ENCODE data around the gene NHLRC1. TPM values are rescaled to one million over a fixed set of nuclear protein-coding genes. Genes with fewer than 3 reads are reported as not detected.
A peak's percentile ranks its signal among the peaks of the same experiment; 100 is the strongest.

NHLRC1 gene
- total RNA-seq: 1.0 and 1.5 TPM in 2 replicates
- long read RNA-seq, partial matches to known transcripts: 0 of 3 reads
- long read RNA-seq, other reads (novel, unspliced or antisense): 0 of 3 reads

DNA sequence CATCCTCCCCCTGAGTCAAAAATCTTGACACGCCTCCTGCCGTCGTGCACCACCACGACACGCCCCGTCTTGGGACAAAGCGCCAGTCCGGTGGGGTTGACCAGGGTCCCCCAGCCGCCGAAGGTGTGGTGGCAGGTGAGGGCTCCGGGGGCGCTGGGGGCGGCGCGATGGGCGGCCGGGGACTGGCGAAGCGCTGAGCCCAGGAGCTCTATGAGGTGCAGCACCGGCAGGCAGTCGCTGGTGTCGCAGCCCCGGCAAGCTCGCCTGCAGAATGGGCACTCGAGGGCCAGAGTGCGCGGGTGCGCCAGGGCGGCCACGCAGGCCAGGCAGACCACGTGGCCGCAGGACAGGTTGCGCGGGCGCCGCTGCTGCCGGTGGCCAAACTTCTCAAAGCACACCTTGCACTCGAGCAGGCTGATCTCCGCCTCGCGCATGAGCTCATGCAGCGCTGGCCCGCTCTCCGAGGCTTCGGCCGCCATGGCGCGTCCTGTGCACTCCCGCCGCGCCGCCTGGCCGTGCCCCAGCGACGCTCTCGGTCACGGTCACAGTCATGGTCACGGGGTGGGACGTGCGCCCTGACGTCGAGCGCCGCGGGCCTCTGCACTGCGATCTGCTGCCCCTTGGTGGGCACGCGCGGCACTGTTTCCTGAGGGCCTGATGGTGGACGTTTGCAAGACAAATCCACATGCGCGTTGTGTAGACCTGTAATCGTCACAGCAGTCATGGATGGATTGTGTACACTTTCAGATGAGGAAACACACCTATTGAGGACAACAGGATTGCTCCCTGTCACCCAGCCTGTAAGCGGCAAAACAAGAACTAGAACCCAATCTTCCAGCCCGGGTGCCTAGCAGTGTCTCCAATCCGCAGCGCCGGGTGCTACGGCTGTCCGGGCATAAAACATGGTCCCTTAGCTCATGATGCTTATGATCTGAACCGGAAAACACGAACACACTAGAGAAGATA, at the start of gene NHLRC1:
TSS of gene NHLRC1 (minus strand) at position 550 of the 966 bp plus-strand sequence. CDS start at position 479, 71 bp downstream.
- peaks cover 13% of the 10 kb centered on the region for H3K4me1 Mint-ChIP-seq (ENCODE audit: unreplicated experiment)
- peak within 1 kb of the TSS; percentile 75 for H3K4me3 Mint-ChIP-seq (ENCODE audit: unreplicated experiment)
- peak within 1 kb of the TSS; percentile 40 for H3K27ac Mint-ChIP-seq (ENCODE audit: unreplicated experiment)
- peak; percentile 93 for DNase-seq (ENCODE audit: extremely low spot score, unreplicated experiment)
- no peaks in the 10 kb centered on the region for H3K27me3 Mint-ChIP-seq (ENCODE audit: unreplicated experiment)
- H3K9me3 Mint-ChIP-seq (ENCODE audit: unreplicated experiment): no peaks in the 10 kb centered on the region
- peak; percentile 96 for TF ChIP-seq CTCF (IDR thresholded peaks at IDR 0.05)
- H3K36me3 Mint-ChIP-seq (ENCODE audit: unreplicated experiment): no peaks in the 10 kb centered on the region

DNA sequence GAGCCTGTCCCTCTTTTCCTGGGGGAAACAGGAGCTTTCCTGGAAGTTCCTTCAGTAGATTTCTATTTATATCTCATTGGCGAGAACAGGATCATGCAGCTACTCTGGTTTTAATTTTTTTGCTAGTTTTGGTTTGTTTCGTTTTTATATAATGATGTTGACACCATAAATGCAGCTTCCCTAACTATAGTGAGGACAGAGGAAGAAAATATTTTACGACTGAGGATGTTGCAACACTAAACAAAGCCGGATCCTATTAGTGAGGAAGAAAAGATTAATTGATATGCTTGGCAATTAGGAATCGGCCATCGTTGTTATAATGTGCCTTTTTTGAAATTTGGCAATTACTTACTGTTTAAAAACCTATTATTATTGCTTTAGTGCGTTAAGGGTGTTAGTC, 49.4 kb upstream of the NHLRC1 start:
- DNase-seq (ENCODE audit: extremely low spot score, unreplicated experiment): no peak

DNA sequence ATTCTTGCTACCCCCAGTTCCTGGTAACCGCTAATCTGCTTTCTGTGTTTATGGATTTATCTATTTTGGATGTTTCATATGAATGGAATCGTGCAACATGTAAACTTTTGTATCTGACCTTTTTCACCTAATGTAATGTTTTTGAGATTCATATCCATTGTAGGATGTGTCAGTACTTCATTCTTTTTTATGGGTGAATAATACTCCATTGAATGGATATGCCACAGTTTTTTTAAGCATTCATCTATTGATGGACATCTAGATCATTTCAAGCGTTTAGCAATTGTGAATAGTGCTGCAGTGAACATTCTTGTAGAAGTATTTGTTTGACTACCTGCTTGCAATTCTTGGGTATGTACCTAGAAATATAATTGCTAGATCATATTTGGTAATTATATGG, 45.8 kb upstream of the NHLRC1 start:
- Mint-ChIP-seq H3K27ac (ENCODE audit: unreplicated experiment) (no peak overlapping the region), H3K4me3 (ENCODE audit: unreplicated experiment) (no peak overlapping the region), H3K4me1 (ENCODE audit: unreplicated experiment) (peaks cover 7% of the 10 kb centered on the region), H3K36me3 (ENCODE audit: unreplicated experiment) (peaks cover 24% of the 10 kb centered on the region), H3K27me3 (ENCODE audit: unreplicated experiment) (no peaks in the 10 kb centered on the region), H3K9me3 (ENCODE audit: unreplicated experiment) (no peaks in the 10 kb centered on the region)
- no peak for DNase-seq (ENCODE audit: extremely low spot score, unreplicated experiment)
- TF ChIP-seq CTCF (IDR thresholded peaks at IDR 0.05): no peak

More for the DNA sequence above, 49.4 kb upstream of the NHLRC1 start:
- H3K27ac Mint-ChIP-seq (ENCODE audit: unreplicated experiment): no peak overlapping the region
- no peak for TF ChIP-seq CTCF (IDR thresholded peaks at IDR 0.05)
- H3K4me1 Mint-ChIP-seq (ENCODE audit: unreplicated experiment): no peaks in the 10 kb centered on the region
- peaks cover 10% of the 10 kb centered on the region for H3K9me3 Mint-ChIP-seq (ENCODE audit: unreplicated experiment)
- H3K27me3 Mint-ChIP-seq (ENCODE audit: unreplicated experiment): no peaks in the 10 kb centered on the region
- H3K4me3 Mint-ChIP-seq (ENCODE audit: unreplicated experiment): no peak overlapping the region
- H3K36me3 Mint-ChIP-seq (ENCODE audit: unreplicated experiment): peaks cover 33% of the 10 kb centered on the region

GRCh38 chr6:18166312-18167036, 44.0 kb upstream of the NHLRC1 start:
- no peaks in the 10 kb centered on the region for H3K27me3 Mint-ChIP-seq (ENCODE audit: unreplicated experiment)
- no peak for DNase-seq (ENCODE audit: extremely low spot score, unreplicated experiment)
- TF ChIP-seq CTCF (IDR thresholded peaks at IDR 0.05): no peak
- H3K36me3 Mint-ChIP-seq (ENCODE audit: unreplicated experiment): peaks cover 34% of the 10 kb centered on the region
- H3K4me1 Mint-ChIP-seq (ENCODE audit: unreplicated experiment): peaks cover 7% of the 10 kb centered on the region
- H3K9me3 Mint-ChIP-seq (ENCODE audit: unreplicated experiment): no peaks in the 10 kb centered on the region
- no peak overlapping the region for H3K27ac Mint-ChIP-seq (ENCODE audit: unreplicated experiment)
- H3K4me3 Mint-ChIP-seq (ENCODE audit: unreplicated experiment): no peak overlapping the region

DNA sequence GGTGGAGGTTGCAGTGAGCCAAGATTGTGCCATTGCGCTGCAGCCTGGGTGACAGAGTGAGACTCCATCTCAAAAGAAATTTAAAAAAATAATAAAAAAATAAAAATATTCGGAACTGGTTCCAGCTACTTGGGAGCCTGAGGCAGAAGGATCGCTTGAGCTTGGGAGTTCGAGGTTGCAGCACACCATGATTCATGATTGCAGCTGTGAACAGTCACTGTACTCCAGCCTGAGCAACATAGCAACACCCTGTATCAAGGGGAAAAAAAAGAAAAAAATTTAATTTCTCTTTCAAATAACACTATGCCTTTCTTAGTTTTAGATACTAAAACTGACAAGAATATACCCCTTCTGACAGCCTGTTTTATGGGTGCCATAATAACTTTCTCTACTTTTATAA, 43.3 kb upstream of the NHLRC1 start:
- no peak overlapping the region for H3K27ac Mint-ChIP-seq (ENCODE audit: unreplicated experiment)
- peaks cover 37% of the 10 kb centered on the region for H3K36me3 Mint-ChIP-seq (ENCODE audit: unreplicated experiment)
- no peaks in the 10 kb centered on the region for H3K9me3 Mint-ChIP-seq (ENCODE audit: unreplicated experiment)
- no peak for DNase-seq (ENCODE audit: extremely low spot score, unreplicated experiment)
- no peaks in the 10 kb centered on the region for H3K27me3 Mint-ChIP-seq (ENCODE audit: unreplicated experiment)
- H3K4me1 Mint-ChIP-seq (ENCODE audit: unreplicated experiment): peaks cover 7% of the 10 kb centered on the region
- no peak overlapping the region for H3K4me3 Mint-ChIP-seq (ENCODE audit: unreplicated experiment)
- TF ChIP-seq CTCF (IDR thresholded peaks at IDR 0.05): no peak
